ENCODE results near the gene ENPP3. TPM values are rescaled to one million over a fixed set of nuclear protein-coding genes. Genes with fewer than 3 reads are reported as not detected.

ENPP3 gene
- polyA plus RNA-seq, 1 of the 3 experiments (the other 2 are of a cell fraction): not detected

DNA sequence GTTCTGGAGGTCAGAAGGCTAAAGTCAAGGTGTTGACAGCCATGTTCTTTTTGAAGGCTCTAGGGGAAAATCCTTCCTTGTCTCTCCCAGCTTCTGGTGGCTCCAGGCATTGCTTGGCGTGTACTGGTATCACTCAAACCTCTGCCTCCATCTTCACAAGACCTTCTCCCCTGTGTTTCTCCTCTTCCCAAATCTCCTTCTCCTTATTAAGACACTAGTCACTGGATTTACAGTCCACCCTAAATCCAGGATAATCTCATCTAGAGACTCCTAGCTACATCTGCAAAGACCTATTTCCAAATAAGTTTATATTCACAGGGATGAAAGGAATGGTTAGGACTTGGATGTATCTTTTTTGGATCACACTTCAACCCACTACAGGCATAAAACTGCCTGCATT lies 99.7 kb downstream of the ENPP3 start:
- DNase-seq: no peak
- H3K27me3 ChIP-seq (ENCODE audit: insufficient read depth): no peaks in the 10 kb centered on the region; the same call in 1 of the 2 replicates
- H3K4me3 ChIP-seq (ENCODE audit: low read depth in 2 of 2, low read length in 1 of 2): no peak overlapping the region
- no peak overlapping the region for H2AFZ ChIP-seq (ENCODE audit: low read depth)
- no peaks in the 10 kb centered on the region for H3K9me2 ChIP-seq
- H3K4me1 ChIP-seq (ENCODE audit: control insufficient read depth in 1 of 2, insufficient read depth in 2 of 2, low read depth in 1 of 2, low read length in 1 of 2): no peaks in the 10 kb centered on the region
- H3F3A ChIP-seq (replicated peaks; ENCODE audit: insufficient read depth): no peaks in the 10 kb centered on the region
- H3K4me2 ChIP-seq: no peak overlapping the region
- no peaks in the 10 kb centered on the region for H3K36me3 ChIP-seq (replicated peaks in 1 of 2; ENCODE audit: control insufficient read depth in 1 of 2, insufficient read depth in 2 of 2, low read length in 1 of 2)
- no peaks in the 10 kb centered on the region for H4K20me1 ChIP-seq (ENCODE audit: insufficient read depth)
- H3K9ac ChIP-seq: no peak overlapping the region
- H3K9me3 ChIP-seq: no peaks in the 10 kb centered on the region
- TF ChIP-seq SIN3A (IDR thresholded peaks at IDR 0.05; ENCODE audit: borderline replicate concordance, low read depth, low read length) (no peak), GATA2 (CRISPR knock-in tag; IDR thresholded peaks at IDR 0.05) (no peak), JUND (IDR thresholded peaks at IDR 0.05) (no peak), ELF1 (IDR thresholded peaks at IDR 0.05) (no peak), FOXJ3 (CRISPR knock-in tag; IDR thresholded peaks at IDR 0.05) (no peak), TAF1 (IDR thresholded peaks at IDR 0.05; ENCODE audit: borderline replicate concordance, low read depth, low read length) (no peak), CHD2 (IDR thresholded peaks at IDR 0.05; ENCODE audit: low read length, partially characterized antibody) (no peak), RAD21 (IDR thresholded peaks at IDR 0.05; ENCODE audit: low read length) (no peak), POLR2AphosphoS5 (IDR thresholded peaks at IDR 0.05; ENCODE audit: low read depth, low read length) (no peak)
- TF ChIP-seq, protein P1, sequence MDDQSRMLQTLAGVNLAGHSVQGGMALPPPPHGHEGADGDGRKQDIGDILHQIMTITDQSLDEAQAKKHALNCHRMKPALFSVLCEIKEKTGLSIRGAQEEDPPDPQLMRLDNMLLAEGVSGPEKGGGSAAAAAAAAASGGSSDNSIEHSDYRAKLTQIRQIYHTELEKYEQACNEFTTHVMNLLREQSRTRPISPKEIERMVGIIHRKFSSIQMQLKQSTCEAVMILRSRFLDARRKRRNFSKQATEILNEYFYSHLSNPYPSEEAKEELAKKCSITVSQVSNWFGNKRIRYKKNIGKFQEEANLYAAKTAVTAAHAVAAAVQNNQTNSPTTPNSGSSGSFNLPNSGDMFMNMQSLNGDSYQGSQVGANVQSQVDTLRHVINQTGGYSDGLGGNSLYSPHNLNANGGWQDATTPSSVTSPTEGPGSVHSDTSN (IDR thresholded peaks at IDR 0.05): no peak
- TF ChIP-seq, protein P2, sequence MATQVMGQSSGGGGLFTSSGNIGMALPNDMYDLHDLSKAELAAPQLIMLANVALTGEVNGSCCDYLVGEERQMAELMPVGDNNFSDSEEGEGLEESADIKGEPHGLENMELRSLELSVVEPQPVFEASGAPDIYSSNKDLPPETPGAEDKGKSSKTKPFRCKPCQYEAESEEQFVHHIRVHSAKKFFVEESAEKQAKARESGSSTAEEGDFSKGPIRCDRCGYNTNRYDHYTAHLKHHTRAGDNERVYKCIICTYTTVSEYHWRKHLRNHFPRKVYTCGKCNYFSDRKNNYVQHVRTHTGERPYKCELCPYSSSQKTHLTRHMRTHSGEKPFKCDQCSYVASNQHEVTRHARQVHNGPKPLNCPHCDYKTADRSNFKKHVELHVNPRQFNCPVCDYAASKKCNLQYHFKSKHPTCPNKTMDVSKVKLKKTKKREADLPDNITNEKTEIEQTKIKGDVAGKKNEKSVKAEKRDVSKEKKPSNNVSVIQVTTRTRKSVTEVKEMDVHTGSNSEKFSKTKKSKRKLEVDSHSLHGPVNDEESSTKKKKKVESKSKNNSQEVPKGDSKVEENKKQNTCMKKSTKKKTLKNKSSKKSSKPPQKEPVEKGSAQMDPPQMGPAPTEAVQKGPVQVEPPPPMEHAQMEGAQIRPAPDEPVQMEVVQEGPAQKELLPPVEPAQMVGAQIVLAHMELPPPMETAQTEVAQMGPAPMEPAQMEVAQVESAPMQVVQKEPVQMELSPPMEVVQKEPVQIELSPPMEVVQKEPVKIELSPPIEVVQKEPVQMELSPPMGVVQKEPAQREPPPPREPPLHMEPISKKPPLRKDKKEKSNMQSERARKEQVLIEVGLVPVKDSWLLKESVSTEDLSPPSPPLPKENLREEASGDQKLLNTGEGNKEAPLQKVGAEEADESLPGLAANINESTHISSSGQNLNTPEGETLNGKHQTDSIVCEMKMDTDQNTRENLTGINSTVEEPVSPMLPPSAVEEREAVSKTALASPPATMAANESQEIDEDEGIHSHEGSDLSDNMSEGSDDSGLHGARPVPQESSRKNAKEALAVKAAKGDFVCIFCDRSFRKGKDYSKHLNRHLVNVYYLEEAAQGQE (IDR thresholded peaks at IDR 0.05; ENCODE audit: low read depth, low read length): no peak
- TF ChIP-seq, protein P3, sequence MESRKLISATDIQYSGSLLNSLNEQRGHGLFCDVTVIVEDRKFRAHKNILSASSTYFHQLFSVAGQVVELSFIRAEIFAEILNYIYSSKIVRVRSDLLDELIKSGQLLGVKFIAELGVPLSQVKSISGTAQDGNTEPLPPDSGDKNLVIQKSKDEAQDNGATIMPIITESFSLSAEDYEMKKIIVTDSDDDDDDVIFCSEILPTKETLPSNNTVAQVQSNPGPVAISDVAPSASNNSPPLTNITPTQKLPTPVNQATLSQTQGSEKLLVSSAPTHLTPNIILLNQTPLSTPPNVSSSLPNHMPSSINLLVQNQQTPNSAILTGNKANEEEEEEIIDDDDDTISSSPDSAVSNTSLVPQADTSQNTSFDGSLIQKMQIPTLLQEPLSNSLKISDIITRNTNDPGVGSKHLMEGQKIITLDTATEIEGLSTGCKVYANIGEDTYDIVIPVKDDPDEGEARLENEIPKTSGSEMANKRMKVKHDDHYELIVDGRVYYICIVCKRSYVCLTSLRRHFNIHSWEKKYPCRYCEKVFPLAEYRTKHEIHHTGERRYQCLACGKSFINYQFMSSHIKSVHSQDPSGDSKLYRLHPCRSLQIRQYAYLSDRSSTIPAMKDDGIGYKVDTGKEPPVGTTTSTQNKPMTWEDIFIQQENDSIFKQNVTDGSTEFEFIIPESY (IDR thresholded peaks at IDR 0.05; ENCODE audit: borderline replicate concordance, low read depth): no peak
- no peaks in the 10 kb centered on the region for H3K79me2 ChIP-seq (ENCODE audit: insufficient read depth)
- POLR2A ChIA-PET: no interaction called here
- CTCF ChIA-PET: no interaction called here
- no peak overlapping the region for H3K27ac ChIP-seq (ENCODE audit: low read depth in 2 of 2, low read length in 1 of 2)
- WGBS (ENCODE audit: low lambda C conversion rate): 9% methylated on average over 1 of the region's 1 CpG
